ENCODE data around the gene IDH3G.

DNA sequence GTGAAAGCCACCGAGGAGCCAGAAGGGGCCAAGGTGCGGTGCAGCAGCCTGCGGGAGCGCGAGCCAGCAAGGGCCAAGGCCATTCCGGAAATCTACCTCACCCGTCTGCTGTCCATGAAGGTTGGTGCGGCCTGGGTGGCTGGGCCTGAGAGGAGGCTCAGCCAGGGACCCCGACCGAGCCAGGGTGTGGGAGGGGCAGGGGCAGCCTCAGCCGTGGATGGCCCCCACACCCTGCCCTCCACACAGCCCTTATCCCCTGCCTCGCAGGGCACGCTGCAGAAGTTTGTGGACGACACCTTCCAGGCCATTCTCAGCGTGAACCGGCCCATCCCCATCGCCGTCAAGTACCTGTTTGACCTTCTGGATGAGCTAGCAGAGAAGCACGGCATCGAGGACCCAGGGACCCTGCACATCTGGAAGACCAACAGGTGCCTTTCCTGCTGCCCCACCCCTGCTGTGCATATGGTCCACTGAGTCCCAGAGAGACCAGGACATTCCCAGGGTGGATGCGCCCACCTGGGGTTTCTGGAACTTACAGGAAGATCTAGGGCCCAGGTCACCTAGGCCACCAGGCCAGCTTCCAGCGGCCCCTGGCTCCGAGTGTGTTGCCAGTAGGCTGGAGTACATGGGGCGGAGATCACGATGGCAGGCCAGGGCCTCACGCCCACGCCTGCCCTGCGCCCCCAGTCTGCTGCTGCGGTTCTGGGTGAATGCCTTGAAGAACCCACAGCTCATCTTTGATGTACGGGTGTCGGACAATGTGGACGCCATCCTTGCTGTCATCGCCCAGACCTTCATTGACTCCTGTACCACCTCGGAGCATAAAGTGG, 16.7 kb downstream of the IDH3G start:
- TF ChIP-seq, protein P1, sequence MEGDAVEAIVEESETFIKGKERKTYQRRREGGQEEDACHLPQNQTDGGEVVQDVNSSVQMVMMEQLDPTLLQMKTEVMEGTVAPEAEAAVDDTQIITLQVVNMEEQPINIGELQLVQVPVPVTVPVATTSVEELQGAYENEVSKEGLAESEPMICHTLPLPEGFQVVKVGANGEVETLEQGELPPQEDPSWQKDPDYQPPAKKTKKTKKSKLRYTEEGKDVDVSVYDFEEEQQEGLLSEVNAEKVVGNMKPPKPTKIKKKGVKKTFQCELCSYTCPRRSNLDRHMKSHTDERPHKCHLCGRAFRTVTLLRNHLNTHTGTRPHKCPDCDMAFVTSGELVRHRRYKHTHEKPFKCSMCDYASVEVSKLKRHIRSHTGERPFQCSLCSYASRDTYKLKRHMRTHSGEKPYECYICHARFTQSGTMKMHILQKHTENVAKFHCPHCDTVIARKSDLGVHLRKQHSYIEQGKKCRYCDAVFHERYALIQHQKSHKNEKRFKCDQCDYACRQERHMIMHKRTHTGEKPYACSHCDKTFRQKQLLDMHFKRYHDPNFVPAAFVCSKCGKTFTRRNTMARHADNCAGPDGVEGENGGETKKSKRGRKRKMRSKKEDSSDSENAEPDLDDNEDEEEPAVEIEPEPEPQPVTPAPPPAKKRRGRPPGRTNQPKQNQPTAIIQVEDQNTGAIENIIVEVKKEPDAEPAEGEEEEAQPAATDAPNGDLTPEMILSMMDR (IDR thresholded peaks at IDR 0.05) = no peak
- TF ChIP-seq EP300 (IDR thresholded peaks at IDR 0.05) (no peak), POLR2A (IDR thresholded peaks at IDR 0.05) (no peak), POLR2AphosphoS5 (IDR thresholded peaks at IDR 0.05) (no peak)
